Muscle of back (tissue), 11 donors: ENCODE measurements around the gene LHFPL6. TPM values are rescaled to one million over a fixed set of nuclear protein-coding genes. Genes with fewer than 3 reads are reported as not detected.

Source experiments
- DNase-seq, 3 donors: peaks; one replicate each; pipeline versions ENCODE4 v3.0.0 to v3.0.0-alpha.2; 2013
- polyA plus RNA-seq, 10 donors: library from polyadenylated mRNA; unstranded; fragments of 120-200 nt; gene quantifications; one replicate each; pipeline ENCODE4 v1.2.1, GENCODE V29; 2013; ENCODE audit not compliant: insufficient read length in 10 of 10

LHFPL6 gene
- polyA plus RNA-seq, 10 donors, result 53.9 to 84.6 (median 68.7) TPM

DNA sequence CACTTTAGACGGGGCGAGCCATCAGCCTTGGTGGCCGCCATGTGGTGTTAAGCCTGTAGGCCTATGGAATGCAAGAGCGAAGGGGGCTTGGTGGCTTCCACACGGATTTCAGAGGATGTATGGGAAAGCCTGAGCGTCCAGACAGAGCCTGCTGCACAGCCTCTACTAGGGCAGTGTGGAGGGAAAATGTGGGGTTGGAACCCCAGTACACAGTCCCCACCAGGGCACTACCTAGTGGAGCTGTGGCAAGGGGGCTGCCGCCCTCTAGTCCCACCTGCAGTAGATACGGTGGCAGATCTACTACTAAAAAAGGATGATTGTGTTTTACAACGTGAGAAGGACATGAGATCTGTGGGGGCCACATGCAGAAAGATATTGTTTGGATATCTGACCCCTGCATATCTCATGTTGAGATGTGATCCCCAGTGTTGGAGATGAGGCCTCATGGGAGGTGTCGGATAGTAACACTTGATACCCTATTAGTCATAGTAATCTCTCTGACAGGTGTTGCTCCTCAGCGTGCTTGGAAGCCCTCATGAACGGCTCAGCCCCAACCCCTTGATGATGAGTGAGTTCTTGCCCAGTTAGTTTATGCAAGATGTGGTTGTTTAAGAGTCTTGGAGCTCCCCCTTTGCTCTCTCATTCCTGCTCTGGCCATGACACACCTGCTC, 45.6 kb downstream of the LHFPL6 start:
- no peak for DNase-seq

DNA sequence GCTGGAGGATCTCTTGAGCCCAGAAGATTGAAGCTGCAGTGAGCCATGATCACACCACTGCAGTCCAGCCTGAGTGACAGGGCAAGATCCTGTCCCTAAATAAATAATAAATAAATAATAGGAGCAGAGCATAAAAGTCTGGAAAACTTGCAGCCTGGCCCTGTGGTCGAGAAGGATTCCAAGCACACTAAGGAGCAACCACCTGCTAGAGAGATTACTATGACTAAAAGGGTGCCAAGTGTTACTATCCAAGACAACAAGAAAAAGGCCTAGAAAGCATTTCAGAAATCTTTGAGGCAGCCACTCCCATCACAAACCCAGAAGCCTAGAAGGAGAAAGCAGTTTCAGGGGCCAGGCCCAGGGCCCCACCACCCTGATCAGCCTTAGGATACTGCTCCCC, 46.1 kb downstream of the LHFPL6 start:
- DNase-seq, result no peak

DNA sequence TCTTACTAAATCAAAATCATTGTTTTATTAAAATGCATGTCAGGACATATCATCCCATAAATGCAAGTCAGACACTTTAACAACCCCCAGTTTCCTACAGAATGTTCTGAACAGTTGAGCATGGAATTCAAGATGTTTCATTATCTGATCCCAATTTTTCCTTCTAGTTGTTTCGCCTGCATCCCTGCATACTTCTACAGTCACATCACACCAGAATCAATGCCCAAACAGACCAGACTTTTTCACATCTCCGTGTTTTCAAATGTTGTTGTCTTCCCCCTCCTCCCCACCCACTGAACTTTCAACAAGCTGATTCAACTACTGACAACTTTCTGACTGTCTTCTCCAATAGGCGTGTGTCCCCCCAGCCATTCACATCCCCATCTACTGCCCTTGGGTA, 48.6 kb downstream of the LHFPL6 start:
- DNase-seq, result no peak

DNA sequence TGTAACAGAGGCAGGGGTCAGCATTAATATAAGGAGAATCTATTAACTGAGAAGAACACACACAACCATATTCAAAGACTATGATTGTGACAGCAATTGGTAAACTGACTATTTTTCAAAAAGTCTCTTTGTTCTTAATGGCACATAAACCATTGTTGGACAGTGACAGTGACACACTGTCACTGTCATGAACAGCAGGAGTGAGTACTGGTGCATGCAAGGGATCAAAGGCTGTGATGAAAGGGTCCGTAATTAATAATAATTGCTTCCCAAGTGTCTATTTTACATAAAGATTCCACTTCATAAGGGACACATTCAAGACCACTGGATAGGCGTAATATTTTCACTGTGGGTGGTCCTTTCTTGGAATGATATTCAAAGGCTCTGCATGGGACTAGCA, 50.7 kb downstream of the LHFPL6 start:
- DNase-seq, result no peak

DNA sequence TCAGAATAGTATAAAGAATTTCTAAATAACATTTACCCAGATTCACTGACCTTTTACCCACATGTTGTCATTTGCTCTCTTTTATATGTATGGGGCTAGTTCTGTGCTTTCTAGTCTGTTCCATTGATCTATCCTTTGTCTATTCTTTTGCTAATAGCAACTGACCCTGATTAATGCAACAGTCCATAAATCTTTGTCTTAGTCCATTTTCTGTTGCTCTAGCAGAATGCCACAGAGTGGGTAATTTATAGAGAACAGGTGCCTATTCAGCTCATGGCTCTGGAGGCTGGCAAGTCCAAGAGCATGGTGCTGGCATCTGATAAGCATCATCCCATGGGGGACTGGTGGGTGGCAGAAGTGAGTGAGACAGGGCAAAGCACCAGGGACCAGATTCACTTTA, 52.1 kb downstream of the LHFPL6 start:
- DNase-seq, result no peak

DNA sequence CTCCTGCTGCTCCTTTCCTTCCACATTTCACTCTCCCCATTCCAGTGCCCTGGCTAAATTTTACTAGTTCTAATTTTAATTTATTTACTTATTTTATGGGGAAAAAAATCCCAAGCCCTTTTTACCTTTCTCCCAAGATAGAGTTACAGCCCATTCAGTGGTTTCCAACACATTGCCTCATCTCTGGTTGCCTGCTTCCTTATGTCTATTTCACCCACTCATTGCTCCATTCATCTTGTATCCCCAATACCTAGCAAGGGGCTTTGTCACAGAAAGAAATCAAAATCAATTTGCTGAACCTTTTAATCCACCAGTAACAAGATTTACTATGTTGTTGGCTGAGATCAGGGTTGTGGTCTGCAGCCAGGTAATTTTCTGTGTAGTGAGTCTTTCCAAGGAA, 55.9 kb downstream of the LHFPL6 start:
- no peak for DNase-seq

DNA sequence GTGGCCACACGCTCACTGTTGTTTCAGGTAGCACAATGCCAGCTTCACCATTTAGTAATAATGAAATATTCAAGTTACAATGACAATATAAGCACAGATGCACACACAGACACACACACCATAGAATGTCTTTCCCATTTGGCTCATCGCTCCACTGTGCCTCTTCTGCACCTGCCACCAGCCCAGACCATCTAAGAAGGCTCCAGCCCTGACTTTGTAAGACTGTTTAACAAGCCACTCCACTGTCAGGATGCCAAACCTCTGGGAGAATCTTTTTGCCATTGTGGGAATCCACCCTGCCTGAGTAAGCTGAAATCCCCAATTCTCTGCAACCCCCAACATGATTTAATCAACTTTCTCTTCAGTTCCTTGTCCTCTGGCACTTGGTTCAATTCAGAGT, 60.6 kb downstream of the LHFPL6 start:
- DNase-seq, result no peak

DNA sequence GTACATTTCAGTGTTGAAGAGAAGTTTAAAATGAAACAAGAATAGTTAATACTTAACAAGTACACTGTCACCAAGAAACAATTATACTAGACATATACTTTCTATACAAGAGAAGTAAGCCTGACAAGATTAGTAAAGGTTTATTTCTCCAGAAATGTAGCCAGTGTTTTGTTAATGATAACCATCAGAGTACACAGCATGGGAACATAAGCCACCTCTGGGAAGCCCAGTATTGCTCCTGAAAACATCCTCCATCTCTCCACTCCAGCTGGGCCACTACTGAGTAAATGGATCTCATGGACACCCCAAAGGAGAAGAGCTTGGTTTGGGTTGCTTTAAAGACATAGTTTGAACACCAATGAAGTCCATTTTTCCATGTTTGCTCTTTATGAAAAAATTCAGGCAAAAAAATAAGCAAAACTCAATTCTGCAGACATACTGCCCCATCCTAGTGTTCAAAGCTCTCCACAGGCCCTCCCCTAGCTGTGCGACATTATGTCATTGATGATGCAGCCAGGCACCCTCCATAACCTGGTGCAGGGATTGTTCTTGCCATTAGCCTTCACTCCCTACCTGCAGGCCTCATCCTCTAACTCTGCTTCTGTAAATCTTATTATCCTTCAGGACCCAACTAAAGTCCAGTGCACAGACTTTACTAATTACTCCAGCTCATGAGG, 61.9 kb downstream of the LHFPL6 start:
- no peak for DNase-seq

DNA sequence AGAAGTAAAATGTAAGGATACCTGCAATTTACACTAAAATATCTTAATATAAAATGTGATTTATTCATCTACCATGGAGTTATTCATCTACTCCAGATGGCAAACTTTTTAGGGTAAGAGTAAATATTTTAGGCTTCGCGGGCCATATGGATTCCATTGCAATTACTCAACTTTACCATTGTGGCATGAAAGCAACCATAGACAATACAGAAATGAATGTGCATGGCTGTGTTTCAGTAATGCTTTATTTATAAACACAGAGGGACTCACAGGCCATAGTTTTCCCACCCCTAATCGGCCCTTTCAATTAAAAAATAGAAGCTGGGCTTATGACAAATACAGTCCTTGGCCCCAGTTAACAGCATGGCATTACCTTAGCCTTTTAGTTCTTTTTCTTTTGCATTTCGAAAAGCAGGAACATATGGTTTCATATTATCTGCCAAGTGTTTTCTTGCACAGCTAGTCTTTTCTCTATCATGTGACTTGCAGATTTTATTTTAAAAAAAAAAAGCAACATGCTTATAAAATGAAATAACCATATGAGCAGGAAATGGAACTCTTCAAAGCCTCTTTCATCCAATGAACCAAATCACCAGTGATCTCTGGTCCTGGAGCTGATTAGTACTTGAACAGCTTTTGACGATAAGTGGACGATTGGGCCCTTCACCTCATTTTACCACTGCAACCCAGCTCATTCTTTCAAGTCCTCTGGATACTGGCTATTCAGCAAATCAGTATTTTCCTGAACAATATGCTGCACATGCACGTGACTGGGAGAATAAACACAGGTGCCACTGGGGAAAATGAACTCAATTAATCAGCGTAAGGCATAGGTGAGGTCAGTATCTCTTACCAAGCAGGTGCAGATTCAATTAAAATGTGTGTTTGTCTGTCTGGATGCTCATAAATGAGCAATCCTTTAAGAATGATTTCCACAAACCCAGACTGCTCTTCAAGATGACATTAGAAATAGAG, 63.9 kb downstream of the LHFPL6 start:
- DNase-seq, result no peak

DNA sequence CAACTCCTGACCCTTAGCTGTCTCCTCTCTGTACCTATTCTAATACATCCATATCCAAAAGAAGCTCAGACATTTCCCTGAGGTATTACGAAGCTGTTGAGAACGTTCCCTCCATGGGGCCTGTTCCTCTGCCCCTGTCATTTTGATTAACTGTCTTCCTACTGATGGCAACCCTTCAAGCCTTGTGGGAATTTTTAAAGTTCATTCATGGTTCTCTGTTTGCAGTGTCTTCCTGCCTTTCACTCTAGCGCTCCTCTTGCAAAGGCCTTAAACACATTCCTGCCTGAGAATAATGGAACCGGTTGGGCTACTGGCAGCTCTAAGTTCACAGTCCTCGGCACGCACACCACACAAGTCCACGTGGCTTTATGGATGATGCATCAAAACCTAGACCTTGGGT, 66.1 kb downstream of the LHFPL6 start:
- no peak for DNase-seq

DNA sequence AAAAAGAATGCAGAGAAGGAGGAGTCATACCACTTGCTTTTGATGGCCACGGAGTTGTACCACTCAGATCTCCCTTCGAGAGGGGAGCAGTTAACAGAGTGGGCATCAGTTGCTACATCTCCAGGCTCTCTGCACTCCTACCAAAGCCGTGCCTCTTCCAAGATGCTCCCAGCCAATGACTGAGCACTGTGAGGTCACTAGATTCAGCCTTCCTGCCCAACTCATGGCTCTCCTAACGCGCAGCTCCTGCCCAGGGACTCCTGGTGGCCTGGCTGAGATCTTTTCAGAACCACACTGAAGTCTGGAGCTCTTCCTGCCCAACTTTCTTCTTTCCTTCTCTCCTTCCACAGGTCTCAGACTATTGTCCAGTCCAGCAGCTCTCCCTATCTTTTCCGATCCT, 66.7 kb downstream of the LHFPL6 start:
- DNase-seq, result no peak

DNA sequence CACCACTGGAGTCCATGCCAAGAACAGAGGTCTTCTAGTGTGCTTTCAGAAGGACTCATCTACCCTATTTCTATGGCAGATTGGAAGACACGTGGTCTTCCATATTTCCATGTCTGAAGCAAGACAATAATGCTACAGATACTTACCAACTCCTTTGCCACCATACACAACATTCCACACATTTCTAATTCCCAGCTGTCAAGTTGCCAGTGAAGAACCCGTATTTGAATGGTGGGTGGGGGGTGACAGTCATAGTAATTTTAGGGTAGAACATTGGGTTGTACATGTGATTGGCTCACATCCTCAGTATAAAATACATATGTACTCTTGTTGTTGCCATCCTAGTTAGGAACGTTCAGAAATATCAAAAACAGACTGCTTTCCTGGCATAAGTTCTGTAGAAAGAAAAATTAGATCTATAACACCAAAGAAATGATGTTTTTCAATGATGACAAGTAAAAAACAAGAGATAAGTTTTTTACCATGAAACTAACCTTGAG, 69.3 kb downstream of the LHFPL6 start:
- DNase-seq, result no peak

DNA sequence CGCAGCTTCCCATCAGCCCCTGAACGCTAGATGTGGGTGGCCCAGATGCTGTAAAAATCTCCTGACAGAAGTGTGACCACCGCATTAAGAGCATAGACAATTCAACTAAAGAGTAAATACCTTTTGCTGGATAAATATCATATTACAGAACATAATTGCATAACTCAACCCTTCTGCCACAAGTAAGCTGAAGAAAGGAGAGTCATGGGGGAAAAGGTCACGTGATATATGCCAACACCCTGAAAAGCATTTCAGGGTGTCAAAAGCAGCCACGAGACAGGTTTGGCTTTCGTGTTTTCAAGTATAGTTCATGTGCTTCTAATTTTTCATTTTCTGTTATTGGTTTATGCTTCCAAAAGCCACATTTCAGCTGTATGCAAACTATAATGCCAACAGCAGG, 71.3 kb downstream of the LHFPL6 start:
- no peak for DNase-seq

DNA sequence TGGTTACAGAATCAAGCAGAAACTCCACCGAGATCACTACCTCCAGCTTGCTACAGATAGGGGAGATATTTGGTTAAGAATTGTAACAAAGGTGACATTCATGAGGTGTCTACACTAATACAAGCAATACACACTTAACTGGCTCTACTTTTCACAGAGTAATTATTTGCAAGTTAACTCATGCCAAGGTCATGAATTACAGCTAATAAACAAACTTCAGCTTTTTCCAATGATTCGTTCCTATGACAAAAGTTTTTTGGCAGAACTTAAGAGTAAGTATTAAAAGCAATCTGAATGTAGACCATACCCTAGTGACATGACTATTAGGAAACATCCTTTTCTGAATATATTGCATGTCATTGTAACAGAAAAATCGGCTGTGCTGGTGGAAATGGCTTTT, 72.1 kb downstream of the LHFPL6 start:
- DNase-seq, result peak in 1 of 3 donors; percentile 60

DNA sequence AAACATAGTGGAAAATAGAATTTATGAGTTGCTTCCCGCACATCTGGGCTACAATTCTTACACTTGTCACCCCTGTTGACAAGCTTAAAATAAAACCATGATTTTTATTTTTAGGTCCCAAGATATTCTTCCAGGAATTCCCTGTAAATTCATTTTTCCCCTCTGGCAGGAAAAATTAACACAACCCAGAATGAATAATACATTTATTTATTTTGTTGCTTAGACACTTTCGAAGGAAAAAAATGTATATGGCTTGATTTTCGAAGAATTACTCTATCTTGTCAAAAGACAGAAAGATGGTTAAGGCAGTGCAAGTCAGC, 74.4 kb downstream of the LHFPL6 start:
- DNase-seq, result peak in 1 of 3 donors; percentile 43

DNA sequence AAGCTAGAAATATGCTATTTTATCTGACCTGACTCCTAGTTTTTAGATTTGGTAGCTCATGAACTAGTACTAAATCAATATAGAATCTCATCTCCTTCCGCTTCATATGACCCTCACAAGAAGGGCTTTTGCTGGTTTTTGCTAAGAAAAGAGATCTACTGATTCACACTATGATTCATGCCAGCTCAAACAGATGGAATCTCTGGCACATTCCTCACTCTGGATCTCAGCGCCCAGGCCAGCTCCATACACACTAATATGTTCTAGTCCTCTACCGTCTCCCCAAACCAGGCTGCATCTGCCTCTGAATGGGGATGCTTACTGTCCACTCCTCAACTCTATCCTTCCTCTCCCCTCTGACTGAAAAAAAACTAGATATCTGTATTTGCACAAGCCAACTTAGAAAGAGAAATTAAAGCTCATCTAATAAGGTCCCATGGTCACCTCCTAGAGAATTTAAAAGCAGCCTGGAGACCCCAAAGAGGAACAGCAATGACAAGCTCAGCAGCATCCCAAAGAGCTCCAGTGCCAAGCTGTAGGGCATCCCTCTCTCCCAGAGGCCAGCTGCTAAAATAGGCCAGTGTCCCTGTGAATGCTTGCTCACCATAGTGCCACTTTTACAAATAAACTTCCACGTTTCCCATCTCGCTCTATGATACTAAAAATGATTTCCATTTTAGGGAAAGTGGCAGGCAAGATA, 74.9 kb downstream of the LHFPL6 start:
- peak in 2 of 3 donors; percentile 57 to 86 for DNase-seq

DNA sequence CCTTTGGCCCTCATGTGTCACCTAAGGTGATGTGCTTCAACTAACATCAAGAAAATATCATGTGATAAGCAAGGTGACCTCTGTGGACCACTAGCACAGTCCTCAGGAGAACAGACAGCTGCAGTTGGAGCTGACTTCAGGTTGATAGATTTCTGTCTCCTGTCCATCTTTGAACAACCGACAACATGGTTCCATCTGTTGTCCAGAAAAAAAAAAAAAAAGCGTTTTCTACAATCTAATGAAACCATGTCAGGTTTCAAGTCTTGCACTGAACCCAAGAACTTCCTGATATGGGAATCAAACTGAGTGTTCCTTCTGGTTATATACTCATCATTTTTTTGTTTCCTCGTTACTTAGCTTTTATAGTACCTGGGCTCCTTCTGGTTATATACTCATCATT, 75.7 kb downstream of the LHFPL6 start:
- DNase-seq, result no peak

DNA sequence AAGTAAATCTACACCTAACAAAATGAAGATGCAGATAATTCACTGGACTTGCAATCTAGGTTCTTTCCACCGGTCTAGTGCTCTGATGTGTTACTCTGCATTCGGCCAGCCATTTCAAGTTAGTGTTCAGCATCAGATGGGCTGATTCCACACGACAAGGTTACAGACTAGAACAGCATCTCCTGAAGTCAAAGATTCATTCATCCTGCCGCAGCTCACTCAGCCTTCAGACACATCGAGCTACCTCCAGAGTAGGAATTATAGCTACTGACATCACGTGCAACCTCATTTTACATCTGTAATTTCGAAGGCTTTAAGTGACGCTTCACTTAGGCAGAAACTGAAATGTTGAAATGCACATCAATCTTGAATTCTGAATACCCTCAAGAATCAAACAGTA, 76.5 kb downstream of the LHFPL6 start:
- no peak for DNase-seq

DNA sequence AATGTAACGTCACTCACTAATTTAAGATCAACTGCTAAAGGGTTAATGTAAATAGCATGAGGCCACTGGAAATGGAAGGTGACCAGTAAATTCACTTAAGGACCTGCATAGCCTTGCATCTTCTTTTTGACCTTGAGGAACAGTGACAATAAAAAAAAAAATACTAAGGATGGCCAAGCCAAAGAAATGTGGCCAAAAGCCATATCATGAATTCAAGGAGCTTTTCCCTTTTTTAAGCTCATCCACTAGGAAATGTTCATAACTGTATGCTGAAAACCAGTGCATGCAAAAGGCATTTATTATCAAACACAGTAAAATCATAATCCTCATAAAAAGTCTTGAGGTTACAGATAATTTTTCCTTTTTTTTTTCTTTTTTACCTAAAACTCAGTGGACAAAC, 77.5 kb downstream of the LHFPL6 start:
- DNase-seq, result peak in 1 of 3 donors; percentile 40

DNA sequence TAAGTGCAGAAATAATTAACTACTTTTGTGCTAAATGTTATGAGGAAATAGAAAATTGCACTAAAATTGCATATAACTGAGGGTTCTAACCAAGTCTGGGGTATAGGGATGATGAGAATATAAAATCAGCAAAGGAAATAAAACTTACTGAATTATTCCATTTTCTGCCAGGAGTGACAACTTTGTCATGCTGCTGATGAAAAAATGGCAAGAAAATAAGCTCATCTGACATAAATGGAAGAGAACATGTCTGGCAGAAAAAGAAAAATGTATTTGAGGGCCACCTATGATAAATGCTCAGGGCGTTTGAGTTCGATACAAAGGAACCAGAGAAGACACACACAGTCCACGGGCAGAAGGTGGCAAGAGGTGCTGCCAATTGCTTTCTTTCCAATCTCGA, 78.2 kb downstream of the LHFPL6 start:
- no peak for DNase-seq

DNA sequence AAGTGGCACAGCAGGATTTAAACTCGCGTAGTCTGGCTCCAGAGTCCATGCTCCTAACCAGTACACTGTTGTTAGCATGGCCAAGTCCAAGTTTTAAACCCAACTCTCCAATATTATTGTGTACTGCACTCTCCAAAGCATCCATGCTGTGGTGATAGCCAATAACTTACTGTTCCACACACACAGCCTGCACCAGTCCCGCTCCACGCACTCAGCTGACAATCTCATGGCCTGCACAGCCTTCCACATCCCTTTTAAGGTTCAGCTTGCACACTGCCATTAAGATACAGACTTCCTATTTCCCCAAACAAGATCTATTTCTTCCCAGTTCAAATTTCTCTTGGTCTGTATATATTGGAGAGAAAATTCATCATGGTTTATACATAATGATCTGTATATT, 80.7 kb downstream of the LHFPL6 start:
- DNase-seq, result no peak

DNA sequence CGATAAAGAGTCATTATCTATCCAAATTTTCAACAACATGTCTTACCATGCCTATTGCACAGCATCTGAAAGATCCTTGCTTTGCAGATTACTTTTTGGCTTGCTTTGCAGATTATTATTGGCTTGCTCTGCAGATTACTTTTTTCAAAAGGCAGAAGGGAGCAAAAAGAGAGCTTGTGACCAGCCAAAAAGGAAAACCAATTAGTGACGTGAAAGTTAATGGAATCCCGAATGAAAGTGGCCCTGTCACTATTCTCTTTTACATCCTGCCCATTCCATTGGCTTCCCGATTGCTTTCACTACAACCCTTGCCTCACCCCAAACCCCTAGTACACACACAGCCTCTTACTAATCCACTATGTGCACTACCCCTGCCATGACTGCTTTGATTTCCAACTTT, 81.3 kb downstream of the LHFPL6 start:
- no peak for DNase-seq
